Endothelial cell of umbilical vein (primary cell): ENCODE measurements around the gene KRT17.

Source experiments
- CTCF ChIP-seq, 2 donors: IDR thresholded peaks; 1 replicate in 1 of 2; 2 replicates in 1 of 2; pipeline ENCODE4 v1.5.1; 2011; ENCODE audit warnings: low read length in 2 of 2, mild to moderate bottlenecking in 2 of 2, moderate library complexity in 2 of 2, control low read depth in 1 of 2, inconsistent platforms in 1 of 2, low read depth in 1 of 2; ENCODE audit not compliant: insufficient read depth in 1 of 2; ENCODE audit errors: extremely low read depth in 1 of 2
- MAX ChIP-seq: IDR thresholded peaks from 2 replicates; pipeline ENCODE4 v1.6.1; 2011; ENCODE audit not compliant: insufficient read depth, insufficient read length

- TF ChIP-seq CTCF (IDR thresholded peaks at IDR 0.05; ENCODE audit: extremely low read depth in 1 of 2, insufficient read depth in 1 of 2, low read depth in 1 of 2, low read length in 2 of 2) (no peak), MAX (no peak)
Measured at GRCh38 chr17:41664172-41664457, 39.7 kb upstream of the KRT17 start.
